ENCODE data around the gene ARID4A. TPM values are rescaled to one million over a fixed set of nuclear protein-coding genes. Genes with fewer than 3 reads are reported as not detected.

The ARID4A gene
- total and polyA plus RNA-seq, 2 experiments from 2014 or later = 15.9 to 17.2 TPM

- Histone ChIP-seq H3K36me3 (replicated peaks; ENCODE audit: insufficient read depth, low read depth) (peaks cover 4% of the 10 kb centered on the region), H3K4me3 (no peak overlapping the region), H3K4me2 (no peak overlapping the region), H3K27ac (no peak overlapping the region), H3K79me2 (no peaks in the 10 kb centered on the region), H3K9me3 (ENCODE audit: low read depth) (no peaks in the 10 kb centered on the region), H3K27me3 (no peaks in the 10 kb centered on the region), H3K9me2 (replicated peaks; ENCODE audit: insufficient read depth) (no peaks in the 10 kb centered on the region), H3K4me1 (ENCODE audit: insufficient read depth) (no peaks in the 10 kb centered on the region), H4K20me1 (ENCODE audit: insufficient read depth, poor library complexity, severe bottlenecking) (no peaks in the 10 kb centered on the region), H2AFZ (no peak overlapping the region)
- TF ChIP-seq CTCF (IDR thresholded peaks at IDR 0.05; ENCODE audit: poor library complexity) = no peak
- no peak for TF ChIP-seq EZH2phosphoT487 (IDR thresholded peaks at IDR 0.05; ENCODE audit: low read depth, severe bottlenecking, unreplicated experiment)
- no peak for TF ChIP-seq EZH2 (IDR thresholded peaks at IDR 0.05; ENCODE audit: borderline replicate concordance)
- no peak for DNase-seq (ENCODE audit: low spot score)
- WGBS (ENCODE audit: low lambda C conversion rate, missing lambda C conversion rate) = 95% methylated on average over 1 of the region's 1 CpG
These were observed 70.6 kb downstream of the ARID4A start for GRCh38 chr14:58368956-58369355.

- Histone ChIP-seq H3K36me3 (replicated peaks; ENCODE audit: insufficient read depth, low read depth) (no peaks in the 10 kb centered on the region), H3K4me1 (ENCODE audit: insufficient read depth) (no peaks in the 10 kb centered on the region), H2AFZ (no peak overlapping the region), H3K79me2 (no peaks in the 10 kb centered on the region), H3K9me2 (replicated peaks; ENCODE audit: insufficient read depth) (no peaks in the 10 kb centered on the region), H3K27me3 (no peaks in the 10 kb centered on the region), H3K9me3 (ENCODE audit: low read depth) (no peaks in the 10 kb centered on the region), H3K27ac (no peak overlapping the region), H3K4me2 (no peak overlapping the region), H3K4me3 (no peak overlapping the region), H4K20me1 (ENCODE audit: insufficient read depth, poor library complexity, severe bottlenecking) (no peaks in the 10 kb centered on the region)
- TF ChIP-seq CTCF (IDR thresholded peaks at IDR 0.05; ENCODE audit: poor library complexity) = no peak
- DNase-seq (ENCODE audit: low spot score) = no peak
These were observed 78.4 kb downstream of the ARID4A start for GRCh38 chr14:58376791-58377190.

GRCh38 chr14:58390830-58391229 is 92.5 kb downstream of the ARID4A start:
- Histone ChIP-seq H3K4me1 (ENCODE audit: insufficient read depth) (no peaks in the 10 kb centered on the region), H3K9me3 (ENCODE audit: low read depth) (no peaks in the 10 kb centered on the region), H2AFZ (no peak overlapping the region), H3K36me3 (replicated peaks; ENCODE audit: insufficient read depth, low read depth) (no peaks in the 10 kb centered on the region), H3K4me3 (no peak overlapping the region), H4K20me1 (ENCODE audit: insufficient read depth, poor library complexity, severe bottlenecking) (no peaks in the 10 kb centered on the region), H3K9me2 (replicated peaks; ENCODE audit: insufficient read depth) (no peaks in the 10 kb centered on the region), H3K79me2 (no peaks in the 10 kb centered on the region), H3K27ac (no peak overlapping the region), H3K27me3 (no peaks in the 10 kb centered on the region), H3K4me2 (no peak overlapping the region)
- TF ChIP-seq CTCF (IDR thresholded peaks at IDR 0.05; ENCODE audit: poor library complexity) (no peak), EZH2phosphoT487 (IDR thresholded peaks at IDR 0.05; ENCODE audit: low read depth, severe bottlenecking, unreplicated experiment) (no peak), EZH2 (IDR thresholded peaks at IDR 0.05; ENCODE audit: borderline replicate concordance) (no peak)
- WGBS (ENCODE audit: low lambda C conversion rate, missing lambda C conversion rate) = 98% methylated on average over 2 of the region's 2 CpGs
- no peak for DNase-seq (ENCODE audit: low spot score)

GRCh38 chr14:58395562-58395811 is 97.1 kb downstream of the ARID4A start:
- no peak for TF ChIP-seq EZH2 (IDR thresholded peaks at IDR 0.05; ENCODE audit: borderline replicate concordance)
- TF ChIP-seq EZH2phosphoT487 (IDR thresholded peaks at IDR 0.05; ENCODE audit: low read depth, severe bottlenecking, unreplicated experiment) = no peak
- no peak for TF ChIP-seq CTCF (IDR thresholded peaks at IDR 0.05; ENCODE audit: poor library complexity)
- peak overlapping the region; percentile 90 for H2AFZ ChIP-seq
- H3K36me3 ChIP-seq (replicated peaks; ENCODE audit: insufficient read depth, low read depth) = no peaks in the 10 kb centered on the region
- peak overlapping the region; percentile 88 for H3K27ac ChIP-seq
- peak overlapping the region; percentile 89 for H3K4me2 ChIP-seq
- peaks cover 4% of the 10 kb centered on the region for H3K4me1 ChIP-seq (ENCODE audit: insufficient read depth)
- H3K9me2 ChIP-seq (replicated peaks; ENCODE audit: insufficient read depth) = no peaks in the 10 kb centered on the region
- peak overlapping the region; percentile 49 for H3K4me3 ChIP-seq
- DNase-seq (ENCODE audit: low spot score) = no peak
- WGBS (ENCODE audit: low lambda C conversion rate, missing lambda C conversion rate) = 26% methylated on average over 6 of the region's 10 CpGs
- H3K27me3 ChIP-seq = no peaks in the 10 kb centered on the region
- H3K79me2 ChIP-seq = no peaks in the 10 kb centered on the region
- H3K9me3 ChIP-seq (ENCODE audit: low read depth) = no peaks in the 10 kb centered on the region
- no peaks in the 10 kb centered on the region for H4K20me1 ChIP-seq (ENCODE audit: insufficient read depth, poor library complexity, severe bottlenecking)

All from hepatocyte (in vitro differentiated cells).